Astrocyte (in vitro differentiated cells and primary cell): Measurements from ENCODE around the gene GDF9. TPM values are rescaled to one million over a fixed set of nuclear protein-coding genes. Genes with fewer than 3 reads are reported as not detected.

Experiments used
- DNase-seq: peaks from one replicate; pipeline ENCODE4 v3.0.0-alpha.2; 2010; ENCODE audit warnings: low read depth
- FAIRE-seq: peaks from 2 replicates; lab custom pipeline; 2011; peaks lifted over from hg19 to GRCh38; lab: Jason Lieb, UNC
- H2AFZ ChIP-seq: 2 replicates; pipeline ENCODE4 v1.6.0; 2012; ENCODE audit warnings: low read depth, low read length, inconsistent platforms
- H3K27ac ChIP-seq: 2 replicates; pipeline ENCODE4 v1.5.1; 2011; ENCODE audit warnings: low read depth, low read length, inconsistent platforms
- H3K27me3 ChIP-seq: 2 replicates; pipeline ENCODE4 v1.6.0; 2011; ENCODE audit warnings: low read length, inconsistent platforms; ENCODE audit not compliant: insufficient read depth
- H3K36me3 ChIP-seq: 2 replicates; pipeline ENCODE4 v1.5.1; 2011; ENCODE audit warnings: low read length, inconsistent platforms; ENCODE audit not compliant: insufficient read depth
- H3K4me1 ChIP-seq: 2 replicates; pipeline ENCODE4 v1.5.1; 2011; ENCODE audit warnings: low read length, inconsistent platforms; ENCODE audit not compliant: insufficient read depth
- H3K4me2 ChIP-seq: 2 replicates; pipeline ENCODE4 v1.6.0; 2012; ENCODE audit warnings: low read length, inconsistent platforms
- H3K4me3 ChIP-seq: 2 replicates; pipeline ENCODE4 v1.5.1; 2011; ENCODE audit warnings: low read depth, mild to moderate bottlenecking, low read length, inconsistent platforms; ENCODE audit not compliant: insufficient read depth
- H3K79me2 ChIP-seq: 2 replicates; pipeline ENCODE4 v1.6.0; 2012; ENCODE audit warnings: mild to moderate bottlenecking, low read length, inconsistent platforms; ENCODE audit not compliant: insufficient read depth
- H3K9ac ChIP-seq: 2 replicates; pipeline ENCODE4 v1.6.0; 2012; ENCODE audit warnings: mild to moderate bottlenecking, low read length, inconsistent platforms
- H3K9me3 ChIP-seq: 2 replicates; pipeline ENCODE4 v1.5.1; 2012; ENCODE audit warnings: low read depth, mild to moderate bottlenecking, low read length, inconsistent platforms; ENCODE audit not compliant: insufficient read depth
- H4K20me1 ChIP-seq: 2 replicates; pipeline ENCODE4 v1.6.0; 2012; ENCODE audit warnings: low read length, inconsistent platforms; ENCODE audit not compliant: insufficient read depth
- H3K27ac Mint-ChIP-seq: one replicate; pipeline ENCODE4 v1.8.0; 2021; ENCODE audit warnings: mild to moderate bottlenecking, mixed read lengths; ENCODE audit not compliant: unreplicated experiment
- H3K27me3 Mint-ChIP-seq: one replicate; pipeline ENCODE4 v1.8.0; 2021; ENCODE audit warnings: low read depth, mixed read lengths; ENCODE audit not compliant: unreplicated experiment
- H3K36me3 Mint-ChIP-seq: one replicate; pipeline ENCODE4 v1.8.0; 2021; ENCODE audit warnings: low read depth, mixed read lengths; ENCODE audit not compliant: unreplicated experiment
- H3K4me1 Mint-ChIP-seq: one replicate; pipeline ENCODE4 v1.8.0; 2021; ENCODE audit warnings: low read depth, mixed read lengths; ENCODE audit not compliant: unreplicated experiment
- H3K4me3 Mint-ChIP-seq: one replicate; pipeline ENCODE4 v1.8.0; 2021; ENCODE audit warnings: mild to moderate bottlenecking, moderate library complexity, mixed read lengths; ENCODE audit not compliant: unreplicated experiment
- H3K9me3 Mint-ChIP-seq: one replicate; pipeline ENCODE4 v1.8.0; 2021; ENCODE audit warnings: mild to moderate bottlenecking, mixed read lengths; ENCODE audit not compliant: unreplicated experiment
- CTCF ChIP-seq: IDR thresholded peaks from 2 replicates; pipeline ENCODE4 v1.5.1; 2011; ENCODE audit warnings: low read depth, mild to moderate bottlenecking, inconsistent platforms, low read length, moderate library complexity; ENCODE audit not compliant: insufficient read depth
- EZH2 ChIP-seq: IDR thresholded peaks from 2 replicates; pipeline ENCODE4 v1.6.1; 2012; ENCODE audit warnings: mild to moderate bottlenecking, low read length, inconsistent platforms; ENCODE audit not compliant: insufficient read depth
- total RNA-seq: library from RNA; stranded (reverse); gene quantifications from 2 replicates; pipeline ENCODE4 v1.2.1, GENCODE V29; 2021

Gene GDF9
- total RNA-seq, 1 donor from 2014 or later = 0.34 TPM

GRCh38 chr5:132826424-132827082 lies 39.7 kb downstream of the GDF9 start:
- Mint-ChIP-seq H3K27me3 (peaks cover 35% of the 10 kb centered on the region), H3K9me3 (no peaks in the 10 kb centered on the region), H3K4me3 (no peak overlapping the region), H3K27ac (no peak overlapping the region), H3K36me3 (peaks cover 15% of the 10 kb centered on the region), H3K4me1 (peaks cover 5% of the 10 kb centered on the region)
- H2AFZ ChIP-seq = peak overlapping the region; percentile 63
- no peak for TF ChIP-seq CTCF
- no peak for TF ChIP-seq EZH2
- peaks cover 6% of the 10 kb centered on the region for H3K4me1 ChIP-seq
- no peaks in the 10 kb centered on the region for H3K27me3 ChIP-seq
- H3K9me3 ChIP-seq = no peaks in the 10 kb centered on the region
- no peaks in the 10 kb centered on the region for H3K36me3 ChIP-seq
- H4K20me1 ChIP-seq = peaks cover 14% of the 10 kb centered on the region
- H3K27ac ChIP-seq = no peak overlapping the region
- no peaks in the 10 kb centered on the region for H3K79me2 ChIP-seq
- FAIRE-seq = no peak
- H3K9ac ChIP-seq = no peak overlapping the region
- no peak overlapping the region for H3K4me3 ChIP-seq
- no peak for DNase-seq
- H3K4me2 ChIP-seq = peak overlapping the region; percentile 77

DNA sequence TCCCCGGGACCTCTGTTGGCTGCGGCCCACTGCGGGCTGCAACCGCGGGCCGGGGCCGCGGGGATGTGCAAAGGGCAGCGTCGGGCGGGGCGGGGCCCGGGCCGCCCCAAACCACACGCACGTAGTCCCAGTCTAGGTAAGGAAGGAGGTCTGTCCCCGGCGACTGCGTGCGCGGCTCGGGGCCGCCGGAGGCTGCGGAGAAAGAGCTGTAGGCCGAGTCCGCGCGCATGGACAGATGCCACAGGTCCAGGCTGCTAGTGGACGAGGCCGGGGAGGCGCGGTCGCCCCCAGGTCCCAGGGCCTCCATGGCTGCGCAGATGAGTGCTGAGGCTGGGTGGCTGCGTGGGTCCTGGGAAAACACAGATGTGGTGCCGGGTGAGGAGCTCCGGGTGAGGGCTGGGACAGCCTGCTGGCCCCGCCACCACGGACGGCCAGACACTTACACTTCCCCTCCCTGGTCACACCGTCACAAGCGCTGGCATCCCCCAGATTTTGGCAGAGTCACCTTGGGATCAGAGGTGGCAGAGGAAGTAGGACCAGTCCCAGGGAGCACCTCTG lies 40.4 kb downstream of the GDF9 start:
- FAIRE-seq = no peak
- H3K36me3 Mint-ChIP-seq = peaks cover 15% of the 10 kb centered on the region
- Histone ChIP-seq H3K9me3 (no peaks in the 10 kb centered on the region), H3K4me1 (peaks cover 7% of the 10 kb centered on the region), H3K9ac (peak overlapping the region; percentile 21), H4K20me1 (peaks cover 14% of the 10 kb centered on the region), H3K4me2 (peak overlapping the region; percentile 77), H3K4me3 (peak overlapping the region; percentile 22), H3K27me3 (no peaks in the 10 kb centered on the region), H3K36me3 (no peaks in the 10 kb centered on the region), H2AFZ (peak overlapping the region; percentile 63), H3K27ac (no peak overlapping the region), H3K79me2 (no peaks in the 10 kb centered on the region)
- H3K27me3 Mint-ChIP-seq = peaks cover 31% of the 10 kb centered on the region
- TF ChIP-seq CTCF = no peak
- no peak for TF ChIP-seq EZH2
- no peak overlapping the region for H3K4me3 Mint-ChIP-seq
- H3K9me3 Mint-ChIP-seq = no peaks in the 10 kb centered on the region
- H3K4me1 Mint-ChIP-seq = peaks cover 5% of the 10 kb centered on the region
- no peak for DNase-seq
- H3K27ac Mint-ChIP-seq = no peak overlapping the region
